Measurements from ENCODE around the gene C5AR1.

DNA sequence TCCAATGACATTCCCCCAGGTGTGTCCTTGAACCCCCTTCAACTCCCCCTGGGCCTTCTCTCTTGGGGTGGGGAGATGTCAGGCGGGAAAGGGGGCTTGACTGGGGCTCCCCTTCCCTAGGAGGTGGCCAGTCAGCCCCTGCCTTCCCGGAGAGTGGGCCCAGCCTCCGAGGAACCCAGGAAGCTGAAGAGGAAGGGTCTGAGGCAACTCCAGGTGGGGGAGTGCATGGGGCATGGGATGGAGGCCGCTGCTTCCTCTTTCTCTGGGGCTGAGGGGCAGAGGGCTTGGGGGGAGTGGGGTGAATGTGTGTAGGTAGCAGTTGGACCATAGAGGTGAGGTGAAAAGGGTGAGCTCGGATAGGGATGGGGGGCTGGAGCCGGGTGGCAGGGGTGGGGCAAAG lies 37.7 kb upstream of the C5AR1 start:
- TF ChIP-seq CTCF (conservative IDR thresholded peaks at IDR 0.05; ENCODE audit: low read depth, low read length) (no peak), EZH2 (IDR thresholded peaks at IDR 0.05; ENCODE audit: borderline replicate concordance, low read depth, low read length, poor library complexity, severe bottlenecking) (no peak)
